Measurements from ENCODE around the gene CSTA.

CSTA gene

DNA sequence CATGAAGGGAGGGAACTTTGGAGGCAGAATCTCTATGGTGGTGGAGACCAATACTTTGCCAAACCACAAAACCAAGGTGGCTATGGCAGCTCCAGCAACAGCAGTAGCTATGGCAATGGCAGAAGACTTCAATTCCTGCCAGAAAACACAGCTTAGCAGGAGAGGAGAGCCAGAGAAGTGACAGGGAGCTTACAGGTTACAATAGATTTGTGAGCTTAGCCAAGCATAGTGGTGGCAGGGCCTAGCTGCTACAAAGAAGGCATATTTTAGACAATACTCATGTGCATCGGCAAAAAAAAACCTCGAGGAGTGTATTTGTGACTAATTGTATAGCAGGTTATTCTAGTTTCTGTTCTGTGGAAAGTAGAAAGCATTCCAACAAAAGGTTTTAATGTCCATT lies 6.4 kb upstream of the CSTA start:
- Histone ChIP-seq H3K27me3 (no peaks in the 10 kb centered on the region), H3K4me3 (no peak overlapping the region), H3K9me3 (no peaks in the 10 kb centered on the region), H4K20me1 (no peaks in the 10 kb centered on the region), H3K4me2 (no peak overlapping the region), H3K27ac (no peak overlapping the region), H3K36me3 (no peaks in the 10 kb centered on the region), H3K4me1 (no peaks in the 10 kb centered on the region), H3K9ac (no peak overlapping the region)
- TF ChIP-seq Cebpa-rat (IDR thresholded peaks at IDR 0.05) = no peak

DNA sequence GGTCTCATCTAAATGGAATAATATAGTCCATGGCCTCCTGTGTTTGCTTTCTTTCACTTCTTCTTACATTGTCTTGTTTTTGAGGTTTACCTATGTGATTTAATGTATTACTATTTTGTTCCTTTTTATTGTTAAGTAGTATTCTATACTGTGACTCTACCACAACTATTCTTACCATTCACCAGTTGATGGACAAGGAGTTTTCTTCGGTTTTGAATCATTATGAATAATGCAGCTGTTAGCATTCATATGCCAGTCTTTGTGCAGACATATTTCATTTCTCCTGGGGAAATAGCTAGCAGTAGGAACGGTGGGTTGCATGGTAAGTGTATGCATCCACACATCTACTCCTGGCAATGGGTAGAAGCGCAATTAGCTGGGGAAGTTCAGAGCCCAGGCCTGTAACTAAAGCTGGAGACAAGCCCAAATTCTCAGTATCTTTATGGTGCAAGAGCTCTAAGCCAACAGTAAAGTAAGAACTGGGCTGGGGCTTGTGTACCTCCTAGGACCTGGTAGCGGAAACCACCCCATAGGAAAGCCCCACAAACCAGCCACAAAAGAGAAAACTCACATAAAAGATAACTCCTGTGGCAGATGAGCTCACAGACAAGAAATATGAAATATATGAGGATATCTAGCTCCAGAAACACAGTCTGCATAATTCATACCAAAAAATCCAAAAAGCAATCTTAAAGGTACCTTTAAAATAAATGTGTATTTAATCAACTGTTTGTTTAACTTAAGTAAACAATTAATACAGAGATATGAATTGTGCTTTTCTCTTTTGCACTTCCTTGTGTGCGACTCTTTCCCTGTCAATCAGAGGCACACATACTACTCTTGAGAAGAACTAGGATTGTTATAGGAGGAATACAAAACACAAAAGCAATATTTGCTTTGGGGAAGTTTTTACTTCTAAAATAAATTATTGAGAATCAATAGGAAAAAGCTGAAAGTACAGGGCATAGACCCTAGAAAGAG lies 2.7 kb upstream of the CSTA start:
- Histone ChIP-seq H3K4me3 (no peak overlapping the region), H3K36me3 (no peaks in the 10 kb centered on the region), H3K9ac (no peak overlapping the region), H3K4me2 (no peak overlapping the region), H3K9me3 (no peaks in the 10 kb centered on the region), H4K20me1 (no peaks in the 10 kb centered on the region), H3K27ac (no peak overlapping the region), H3K4me1 (no peaks in the 10 kb centered on the region), H3K27me3 (no peaks in the 10 kb centered on the region)
- TF ChIP-seq Cebpa-rat (IDR thresholded peaks at IDR 0.05) = no peak

DNA sequence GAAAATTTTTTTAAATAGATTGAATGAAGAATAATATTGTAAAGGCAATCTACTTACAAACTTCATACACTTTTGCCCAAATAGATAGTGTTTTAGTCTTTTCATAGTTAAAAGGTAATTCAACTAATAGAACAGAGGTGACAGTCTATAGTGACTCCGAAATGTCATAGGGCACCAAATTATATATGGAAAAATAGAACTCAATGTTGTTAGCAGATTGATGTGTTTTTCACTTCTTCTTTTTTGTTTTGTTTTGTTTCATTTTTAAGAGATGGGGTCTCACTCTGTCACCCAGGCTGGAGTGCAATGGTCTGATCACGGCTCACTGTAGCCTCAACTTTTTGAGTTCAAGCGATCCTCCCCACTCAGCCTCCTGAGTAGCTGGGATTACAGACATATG lies 721 bp downstream of the CSTA start:
- Histone ChIP-seq H3K27ac (no peak overlapping the region), H3K4me3 (no peak overlapping the region), H3K36me3 (no peaks in the 10 kb centered on the region), H3K9ac (no peak overlapping the region), H4K20me1 (no peaks in the 10 kb centered on the region), H3K4me1 (no peaks in the 10 kb centered on the region), H3K27me3 (no peaks in the 10 kb centered on the region), H3K4me2 (no peak overlapping the region), H3K9me3 (no peaks in the 10 kb centered on the region)
- TF ChIP-seq Cebpa-rat (IDR thresholded peaks at IDR 0.05) = no peak

DNA sequence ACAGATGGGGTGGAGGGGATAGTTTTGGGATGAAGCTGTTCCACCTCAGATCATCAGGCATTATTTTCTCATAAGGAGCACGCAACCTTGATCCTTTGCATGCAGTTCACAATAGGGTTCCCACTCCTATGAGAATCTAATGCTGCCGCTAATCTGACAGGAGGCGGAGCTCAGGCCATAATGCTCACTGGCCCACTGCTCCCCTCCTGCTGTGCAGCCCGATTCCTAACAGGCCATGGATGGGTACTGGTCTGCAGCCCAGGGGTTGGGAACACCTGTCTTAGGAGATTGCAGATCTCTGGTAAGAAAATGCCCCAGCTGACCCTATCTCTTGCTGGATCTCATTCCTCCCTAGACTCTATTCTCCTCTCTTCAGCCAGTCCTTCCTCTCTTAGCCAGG lies 6.8 kb downstream of the CSTA start:
- no peak for TF ChIP-seq Cebpa-rat (IDR thresholded peaks at IDR 0.05)
- no peaks in the 10 kb centered on the region for H3K36me3 ChIP-seq
- H4K20me1 ChIP-seq = no peaks in the 10 kb centered on the region
- no peaks in the 10 kb centered on the region for H3K27me3 ChIP-seq
- no peak overlapping the region for H3K27ac ChIP-seq
- no peak overlapping the region for H3K9ac ChIP-seq
- no peak overlapping the region for H3K4me2 ChIP-seq
- H3K4me1 ChIP-seq = no peaks in the 10 kb centered on the region
- no peak overlapping the region for H3K4me3 ChIP-seq
- no peaks in the 10 kb centered on the region for H3K9me3 ChIP-seq

DNA sequence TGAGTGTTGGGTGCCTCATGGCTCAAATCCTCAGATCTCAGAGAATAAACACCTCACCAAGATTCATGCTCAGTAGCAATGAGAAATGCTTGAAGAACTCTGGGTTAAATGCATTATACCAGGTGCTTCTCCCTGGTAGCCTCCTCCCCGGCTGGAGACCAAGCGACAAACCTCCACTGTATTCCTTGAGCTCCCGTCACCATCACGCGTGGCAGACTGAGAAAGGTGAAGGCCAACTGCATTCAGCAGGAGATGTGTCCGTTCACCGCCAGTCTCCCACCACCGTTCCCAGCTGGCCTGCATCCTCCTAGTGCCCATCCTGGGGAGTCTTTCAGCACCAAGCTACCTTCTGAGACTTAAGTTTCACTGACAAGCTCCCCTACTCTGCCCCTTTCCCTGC lies 7.5 kb downstream of the CSTA start:
- Histone ChIP-seq H3K4me2 (no peak overlapping the region), H4K20me1 (no peaks in the 10 kb centered on the region), H3K9me3 (no peaks in the 10 kb centered on the region), H3K4me3 (no peak overlapping the region), H3K9ac (no peak overlapping the region), H3K36me3 (no peaks in the 10 kb centered on the region), H3K27ac (no peak overlapping the region), H3K27me3 (no peaks in the 10 kb centered on the region), H3K4me1 (no peaks in the 10 kb centered on the region)
- TF ChIP-seq Cebpa-rat (IDR thresholded peaks at IDR 0.05) = no peak

DNA sequence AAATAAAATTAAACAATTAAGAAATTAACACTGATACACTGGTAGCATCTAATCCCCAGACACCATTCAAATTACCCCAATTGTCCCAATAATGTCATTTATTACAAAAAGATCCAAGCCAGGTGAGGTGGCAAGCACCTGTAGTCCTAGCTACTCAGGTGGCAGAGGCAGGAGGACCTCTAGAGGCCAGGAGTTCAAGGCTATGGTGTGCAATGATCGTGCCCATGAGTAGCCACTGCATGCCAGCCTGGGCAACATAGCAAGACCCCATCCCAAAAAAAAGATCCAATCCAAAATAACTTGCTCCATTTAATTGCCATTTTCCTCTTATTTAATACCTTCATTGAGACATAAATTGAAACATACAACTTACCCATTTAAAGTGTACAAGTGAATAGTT lies 17.8 kb downstream of the CSTA start:
- H3K4me2 ChIP-seq = no peak overlapping the region
- H3K4me1 ChIP-seq = no peaks in the 10 kb centered on the region
- H3K27me3 ChIP-seq = no peaks in the 10 kb centered on the region
- no peak for TF ChIP-seq Cebpa-rat (IDR thresholded peaks at IDR 0.05)
- peaks cover 3% of the 10 kb centered on the region; the same call in 1 of the 2 replicates for H3K9me3 ChIP-seq
- H4K20me1 ChIP-seq = no peaks in the 10 kb centered on the region
- no peak overlapping the region for H3K4me3 ChIP-seq
- H3K9ac ChIP-seq = no peak overlapping the region
- no peak overlapping the region for H3K27ac ChIP-seq
- no peaks in the 10 kb centered on the region for H3K36me3 ChIP-seq

DNA sequence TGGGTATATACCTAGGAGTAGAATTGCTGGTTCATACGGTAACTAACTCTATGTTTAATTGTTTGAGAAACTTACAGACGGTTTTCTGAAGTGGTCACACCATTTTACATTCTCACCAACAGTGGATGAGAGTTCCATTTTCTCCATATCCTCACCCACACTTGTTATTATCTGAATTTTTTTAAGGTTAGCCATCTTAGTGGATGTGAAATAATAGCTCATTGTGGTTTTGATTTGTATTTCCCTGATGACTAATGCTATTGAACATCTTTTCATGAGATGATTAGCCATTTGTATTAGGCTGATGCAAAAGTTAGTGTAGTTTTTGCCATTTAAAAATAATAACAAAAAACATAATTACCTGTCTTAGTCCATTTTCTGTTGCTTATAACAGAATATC lies 18.6 kb downstream of the CSTA start:
- H3K36me3 ChIP-seq = no peaks in the 10 kb centered on the region
- no peak overlapping the region for H3K4me2 ChIP-seq
- H3K9ac ChIP-seq = no peak overlapping the region
- TF ChIP-seq Cebpa-rat (IDR thresholded peaks at IDR 0.05) = no peak
- no peak overlapping the region for H3K27ac ChIP-seq
- no peaks in the 10 kb centered on the region for H3K27me3 ChIP-seq
- H3K9me3 ChIP-seq = peaks cover 9% of the 10 kb centered on the region; the same call in 1 of the 2 replicates
- H3K4me3 ChIP-seq = no peak overlapping the region
- H3K4me1 ChIP-seq = no peaks in the 10 kb centered on the region
- H4K20me1 ChIP-seq = no peaks in the 10 kb centered on the region

DNA sequence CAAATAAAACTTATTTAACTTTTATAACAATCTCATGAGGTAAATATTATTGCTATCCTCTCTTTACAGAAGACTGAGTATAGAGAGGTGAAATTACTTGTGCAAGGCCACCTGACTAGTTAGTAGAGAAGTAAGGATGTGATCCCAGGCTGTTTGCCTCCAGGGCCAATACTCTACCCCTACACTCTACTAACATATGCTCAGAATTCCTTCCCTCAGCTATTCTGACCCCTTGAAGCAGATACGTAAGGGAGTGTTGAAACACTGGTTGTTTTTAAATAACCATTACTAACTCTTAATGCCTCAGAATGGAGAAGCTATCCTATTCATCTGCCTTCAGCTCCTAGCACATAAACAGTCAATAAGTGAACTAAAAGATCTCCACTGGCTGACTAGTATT lies 24.1 kb downstream of the CSTA start:
- Histone ChIP-seq H3K36me3 (no peaks in the 10 kb centered on the region), H3K4me2 (no peak overlapping the region), H3K9ac (no peak overlapping the region), H3K9me3 (peaks cover 9% of the 10 kb centered on the region; the same call in 1 of the 2 replicates), H3K4me1 (no peaks in the 10 kb centered on the region), H3K27ac (no peak overlapping the region), H4K20me1 (no peaks in the 10 kb centered on the region), H3K27me3 (no peaks in the 10 kb centered on the region), H3K4me3 (no peak overlapping the region)
- TF ChIP-seq Cebpa-rat (IDR thresholded peaks at IDR 0.05) = no peak

DNA sequence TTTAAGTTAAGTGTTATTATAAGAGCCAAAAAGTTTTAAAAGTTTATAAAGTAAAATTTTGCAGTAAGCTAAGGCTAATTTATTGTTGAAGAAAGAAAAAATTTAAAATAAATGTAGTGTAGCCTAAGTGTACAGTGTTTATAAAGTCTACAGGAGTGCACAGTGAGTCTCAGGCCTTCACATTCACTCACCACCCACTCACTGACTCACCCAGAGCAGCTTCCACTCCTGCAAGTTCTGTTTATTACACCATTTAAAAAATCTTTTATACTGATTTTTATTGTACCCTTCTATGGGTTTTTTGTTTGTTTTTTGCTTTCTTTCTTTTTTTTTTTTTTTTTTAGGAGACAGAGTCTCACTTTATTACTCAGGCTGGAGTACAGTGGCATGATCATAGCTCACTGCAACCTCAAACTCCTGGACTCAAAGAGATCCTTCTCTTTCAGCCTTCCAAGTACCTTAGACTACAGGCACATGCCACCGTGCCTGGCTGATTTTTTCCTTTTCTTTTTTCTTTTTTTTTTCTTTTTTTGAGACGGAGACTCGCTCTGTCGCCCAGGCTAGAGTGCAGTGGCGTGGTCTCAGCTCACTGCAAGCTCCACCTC lies 25.9 kb downstream of the CSTA start:
- no peak overlapping the region for H3K9ac ChIP-seq
- no peak overlapping the region for H3K4me2 ChIP-seq
- H3K4me1 ChIP-seq = no peaks in the 10 kb centered on the region
- H3K27ac ChIP-seq = no peak overlapping the region
- no peak overlapping the region for H3K4me3 ChIP-seq
- no peak for TF ChIP-seq Cebpa-rat (IDR thresholded peaks at IDR 0.05)
- peaks cover 9% of the 10 kb centered on the region; the same call in 1 of the 2 replicates for H3K9me3 ChIP-seq
- no peaks in the 10 kb centered on the region for H3K27me3 ChIP-seq
- H3K36me3 ChIP-seq = no peaks in the 10 kb centered on the region
- H4K20me1 ChIP-seq = no peaks in the 10 kb centered on the region

DNA sequence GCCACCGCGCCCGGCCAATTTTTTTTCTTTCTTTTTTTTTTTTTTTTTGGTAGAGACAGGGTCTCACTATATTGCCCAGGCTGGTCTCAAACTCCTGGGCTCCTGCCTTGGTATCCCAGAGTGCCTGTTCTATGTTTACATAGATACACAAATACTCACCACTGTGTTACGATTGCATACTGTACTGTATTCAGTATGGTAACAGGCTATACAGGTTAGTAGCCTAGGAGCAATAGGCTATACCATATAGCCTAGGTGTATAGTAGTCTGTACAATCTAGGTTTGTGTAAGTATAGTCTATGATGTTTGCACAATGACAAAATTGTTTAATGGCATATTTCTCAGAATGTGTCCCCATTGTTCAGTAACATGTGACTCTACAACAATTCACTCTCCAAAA lies 26.6 kb downstream of the CSTA start:
- Histone ChIP-seq H4K20me1 (no peaks in the 10 kb centered on the region), H3K27me3 (no peaks in the 10 kb centered on the region), H3K9ac (no peak overlapping the region), H3K27ac (no peak overlapping the region), H3K36me3 (no peaks in the 10 kb centered on the region), H3K4me1 (no peaks in the 10 kb centered on the region), H3K9me3 (peaks cover 9% of the 10 kb centered on the region; the same call in 1 of the 2 replicates), H3K4me2 (no peak overlapping the region), H3K4me3 (no peak overlapping the region)
- no peak for TF ChIP-seq Cebpa-rat (IDR thresholded peaks at IDR 0.05)
